HG03196 (cell line): ENCODE results near the gene PRG2.
"Not testable (repeated sequence)": the region's sequence is repeated elsewhere in the genome, so short reads cannot be mapped to it uniquely, and the experiment has no call there.

Experiments used
- ATAC-seq: cut with Tn5 transposase; IDR thresholded peaks from one replicate; pipeline ENCODE4 v1.9.1; 2021; ENCODE audit not compliant: unreplicated experiment

PRG2 gene

DNA sequence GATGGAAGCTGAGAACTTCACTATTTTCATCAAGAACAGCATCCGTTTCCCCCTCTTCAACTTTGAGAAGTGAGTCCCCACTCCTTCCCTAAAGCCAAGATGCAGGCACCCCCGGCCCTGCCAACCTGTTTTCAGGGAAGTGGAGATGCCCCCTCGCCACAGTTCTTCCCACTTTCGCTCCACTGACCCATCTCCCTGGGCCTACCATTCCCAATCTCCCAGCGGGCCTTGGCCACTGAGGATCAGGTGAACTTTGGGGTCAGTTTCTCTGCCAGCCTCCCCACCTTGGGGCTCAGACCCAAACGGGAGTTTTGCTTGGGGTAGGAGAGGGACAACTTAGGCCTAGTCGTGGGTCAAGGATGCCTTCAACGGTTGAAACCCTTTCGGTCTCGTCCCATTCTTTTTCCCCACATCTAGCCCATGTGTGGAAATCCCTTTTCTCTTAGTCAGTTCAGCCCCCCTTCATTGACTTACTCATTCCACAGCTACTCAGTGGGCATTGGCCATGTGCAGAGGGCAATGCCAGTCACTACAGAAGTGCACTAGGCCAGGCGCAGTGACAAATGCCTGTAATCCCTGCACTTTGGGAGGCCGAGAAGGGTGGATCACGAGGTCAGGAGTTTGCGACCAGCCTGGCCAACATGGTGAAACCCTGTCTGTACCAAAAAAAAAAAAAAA is 41.7 kb downstream of the PRG2 start:
- no peak for ATAC-seq

- ATAC-seq = no peak
Observed at GRCh38 chr11:57348052-57348451, 42.4 kb downstream of the PRG2 start.

DNA sequence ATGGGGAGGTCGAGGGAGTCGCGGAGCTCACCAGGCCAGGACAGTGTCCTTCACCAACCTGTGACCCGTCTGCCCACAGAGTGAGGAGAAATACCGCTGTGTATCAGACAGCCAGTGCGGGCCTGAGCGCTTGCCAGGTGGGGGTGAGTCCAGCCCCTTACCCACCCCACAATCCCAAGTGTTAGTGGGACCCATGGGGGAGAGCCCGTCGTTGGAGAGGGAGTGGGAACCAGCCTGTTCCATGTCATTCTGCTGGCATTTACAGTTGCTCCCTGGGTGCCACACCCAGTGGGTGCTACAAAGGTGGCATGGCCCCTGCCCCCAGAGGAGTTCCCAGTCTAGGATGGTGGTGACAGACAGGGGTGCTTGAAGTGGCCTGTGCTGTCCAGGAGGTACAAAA is 43.1 kb downstream of the PRG2 start:
- no peak for ATAC-seq

GRCh38 chr11:57345555-57346211 is 44.8 kb downstream of the PRG2 start:
- ATAC-seq = no peak

- ATAC-seq = no peak
Observed at GRCh38 chr11:57344826-57345225, 45.6 kb downstream of the PRG2 start.

- no peak for ATAC-seq
Observed at GRCh38 chr11:57343825-57344224, 46.6 kb downstream of the PRG2 start.

DNA sequence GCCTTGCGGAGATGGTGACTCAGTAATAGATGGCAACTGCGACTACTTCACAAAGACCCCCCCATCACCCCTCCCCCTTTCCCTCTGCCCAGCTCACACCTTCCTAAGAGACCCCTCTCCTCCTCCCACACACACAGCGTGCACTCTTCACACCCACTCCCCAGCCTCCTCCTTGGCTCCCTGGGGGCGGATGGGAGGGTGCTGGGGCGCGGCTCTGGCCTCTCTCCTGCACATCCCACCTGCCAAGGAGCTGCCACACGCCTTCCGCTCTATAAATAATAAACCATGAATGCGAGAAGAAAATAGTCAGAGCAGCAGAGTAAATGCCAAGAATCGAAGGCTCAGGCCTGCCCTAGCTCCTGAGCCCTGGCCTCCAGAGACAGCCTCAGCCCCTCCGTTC is 47.7 kb downstream of the PRG2 start:
- no peak for ATAC-seq

DNA sequence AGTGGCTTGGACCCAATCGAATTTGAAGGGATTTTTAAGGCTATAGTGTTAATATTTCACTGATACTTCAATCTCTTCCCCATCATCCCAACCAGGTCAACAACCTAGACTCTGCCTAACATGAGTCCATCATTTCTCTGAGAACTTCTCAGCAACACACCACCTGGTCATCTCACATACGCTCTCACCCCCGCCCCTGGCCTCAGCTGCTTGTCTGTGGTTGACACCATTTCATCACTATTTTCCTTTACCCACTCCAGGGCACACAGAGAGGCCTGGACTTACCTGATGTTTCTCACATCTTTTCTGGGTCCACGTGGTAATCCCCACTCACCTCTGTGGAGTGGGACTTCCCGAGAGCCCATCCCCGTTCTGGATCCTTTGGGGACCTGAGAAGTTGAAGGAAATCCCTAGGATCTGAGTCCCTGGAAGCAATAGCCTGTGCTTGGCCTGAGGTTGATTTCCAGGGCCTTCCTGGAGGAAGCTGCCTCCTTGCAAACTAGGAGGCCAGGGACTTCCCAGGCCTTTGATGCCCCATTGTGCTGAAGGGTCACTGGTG is 49.1 kb downstream of the PRG2 start:
- ATAC-seq = no peak

DNA sequence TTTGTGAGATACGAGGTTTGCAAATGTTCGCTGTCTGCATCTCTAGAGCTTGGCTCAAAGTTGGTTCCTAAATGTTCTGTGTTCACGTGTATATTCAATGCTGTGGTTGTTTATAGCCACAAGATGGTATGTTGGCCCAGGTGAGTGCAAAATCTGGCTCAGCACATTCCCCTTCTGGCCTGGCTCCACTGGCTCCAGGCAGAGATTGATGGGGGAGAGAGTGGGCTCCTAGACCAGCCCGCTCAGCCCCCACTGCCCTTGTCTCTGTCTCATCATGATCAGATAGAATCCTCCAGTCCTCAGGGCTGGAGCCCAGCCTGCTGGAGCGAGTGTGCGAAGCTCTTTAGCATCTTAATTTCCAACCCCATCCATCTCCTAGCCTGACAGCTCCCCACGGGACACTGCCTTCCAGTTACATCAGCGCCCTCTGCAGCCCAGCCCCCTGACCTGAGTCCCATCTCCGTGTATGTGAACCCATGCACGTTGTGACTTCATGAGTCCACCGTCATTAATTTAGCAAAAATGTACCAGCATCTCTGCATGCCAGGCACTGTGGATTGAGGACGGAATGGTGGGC is 50.3 kb downstream of the PRG2 start:
- no peak for ATAC-seq

DNA sequence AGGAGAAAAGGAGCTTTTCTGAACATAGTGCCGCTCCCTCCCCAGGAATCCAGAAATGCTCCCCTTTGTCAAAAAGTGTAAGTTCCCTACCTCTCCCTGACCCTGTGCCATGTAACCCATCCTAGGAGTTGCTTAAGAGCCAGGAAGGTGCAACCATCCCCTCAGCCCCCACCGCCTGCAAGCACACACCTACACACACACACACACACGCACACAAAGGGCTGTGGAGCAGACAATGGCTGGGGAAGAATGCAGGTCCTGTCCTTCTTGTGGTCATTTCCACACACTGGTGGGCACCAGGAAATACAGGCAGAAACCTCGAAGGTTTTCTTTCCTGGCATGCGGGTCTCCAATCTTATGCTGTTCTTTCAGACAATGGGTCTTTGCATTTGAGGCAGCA is 51.1 kb downstream of the PRG2 start:
- no peak for ATAC-seq

GRCh38 chr11:57338142-57338541 is 52.3 kb downstream of the PRG2 start, which contains the start of gene P2RX3:
TSS of gene P2RX3 (plus strand) at chr11:57338352. CDS start at chr11:57338551, 199 bp downstream.
- ATAC-seq = no peak

DNA sequence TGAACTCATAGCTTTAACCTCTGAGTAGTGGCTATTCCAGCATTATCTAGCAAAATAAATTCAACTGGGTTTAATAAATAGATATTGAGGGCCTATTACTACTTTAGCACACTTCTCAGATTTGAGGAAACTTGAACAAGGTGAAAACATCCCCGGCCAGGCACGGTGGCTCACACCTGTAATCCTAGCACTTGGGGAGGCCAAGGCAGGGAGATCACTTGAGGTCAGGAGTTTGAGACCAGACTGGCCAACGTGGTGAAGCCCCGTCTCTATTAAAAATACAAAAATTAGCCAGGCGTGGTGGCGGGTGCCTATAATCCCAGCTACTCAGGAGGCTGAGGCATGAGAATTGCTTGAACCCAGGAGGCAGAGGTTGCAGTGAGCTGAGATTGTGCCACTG is 53.6 kb downstream of the PRG2 start:
- not testable (repeated sequence) for ATAC-seq
